ENCODE data around the gene SEMA6B. TPM values are rescaled to one million over a fixed set of nuclear protein-coding genes. Genes with fewer than 3 reads are reported as not detected.
"Not testable (repeated sequence)": the region's sequence is repeated elsewhere in the genome, so short reads cannot be mapped to it uniquely, and the experiment has no call there.

SEMA6B gene
- total RNA-seq, 1 donor from 2014 or later: 8.3 TPM

DNA sequence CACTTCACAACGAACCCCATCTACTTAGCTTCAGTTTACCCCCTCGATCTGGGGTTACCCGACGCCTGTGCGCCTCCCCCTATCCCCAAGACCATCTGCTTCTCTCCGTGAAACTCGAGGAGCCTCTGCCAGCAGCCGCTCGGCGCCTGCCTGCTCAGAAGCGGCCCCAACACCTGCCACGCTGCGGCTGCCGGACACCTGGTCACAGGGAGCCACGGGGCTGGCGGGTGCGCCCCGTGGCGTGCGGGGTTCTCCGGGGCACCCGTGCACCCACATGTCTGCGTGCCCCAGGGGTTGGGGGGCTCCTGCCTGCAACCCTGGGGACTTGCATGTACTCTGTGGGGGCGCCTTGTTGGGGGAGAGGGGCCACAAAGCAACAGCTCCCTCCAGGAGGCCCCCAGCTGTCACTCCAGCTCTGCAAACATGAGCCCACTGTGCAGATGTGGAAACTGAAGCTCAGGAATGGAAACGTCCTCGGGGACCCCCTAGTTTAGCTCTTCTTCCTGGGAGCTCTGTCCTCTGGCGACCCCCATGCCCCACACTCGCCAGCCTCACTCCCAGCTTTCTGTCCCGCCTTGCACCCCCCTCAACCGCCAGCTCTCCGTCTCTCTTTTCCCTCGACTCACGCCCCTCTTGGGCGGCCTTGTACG lies 7.0 kb upstream of the SEMA6B start:
- H3K27me3 ChIP-seq: no peaks in the 10 kb centered on the region
- intact Hi-C loops (cut with DNase I): no loop called here
- TF ChIP-seq POLR2A (IDR thresholded peaks at IDR 0.05) (no peak), POLR2AphosphoS5 (IDR thresholded peaks at IDR 0.05; ENCODE audit: insufficient read depth in 1 of 2, low read depth in 1 of 2) (no peak)
- TF ChIP-seq, protein P1, sequence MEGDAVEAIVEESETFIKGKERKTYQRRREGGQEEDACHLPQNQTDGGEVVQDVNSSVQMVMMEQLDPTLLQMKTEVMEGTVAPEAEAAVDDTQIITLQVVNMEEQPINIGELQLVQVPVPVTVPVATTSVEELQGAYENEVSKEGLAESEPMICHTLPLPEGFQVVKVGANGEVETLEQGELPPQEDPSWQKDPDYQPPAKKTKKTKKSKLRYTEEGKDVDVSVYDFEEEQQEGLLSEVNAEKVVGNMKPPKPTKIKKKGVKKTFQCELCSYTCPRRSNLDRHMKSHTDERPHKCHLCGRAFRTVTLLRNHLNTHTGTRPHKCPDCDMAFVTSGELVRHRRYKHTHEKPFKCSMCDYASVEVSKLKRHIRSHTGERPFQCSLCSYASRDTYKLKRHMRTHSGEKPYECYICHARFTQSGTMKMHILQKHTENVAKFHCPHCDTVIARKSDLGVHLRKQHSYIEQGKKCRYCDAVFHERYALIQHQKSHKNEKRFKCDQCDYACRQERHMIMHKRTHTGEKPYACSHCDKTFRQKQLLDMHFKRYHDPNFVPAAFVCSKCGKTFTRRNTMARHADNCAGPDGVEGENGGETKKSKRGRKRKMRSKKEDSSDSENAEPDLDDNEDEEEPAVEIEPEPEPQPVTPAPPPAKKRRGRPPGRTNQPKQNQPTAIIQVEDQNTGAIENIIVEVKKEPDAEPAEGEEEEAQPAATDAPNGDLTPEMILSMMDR (IDR thresholded peaks at IDR 0.05): no peak
- H3K4me1 ChIP-seq: no peaks in the 10 kb centered on the region
- no peaks in the 10 kb centered on the region for H3K9me3 ChIP-seq
- no peak overlapping the region for H3K27ac ChIP-seq
- no peaks in the 10 kb centered on the region for H3K36me3 ChIP-seq
- DNase-seq (ENCODE audit: extremely low spot score in 2 of 2): no peak
- no peak overlapping the region for H3K4me3 ChIP-seq

DNA sequence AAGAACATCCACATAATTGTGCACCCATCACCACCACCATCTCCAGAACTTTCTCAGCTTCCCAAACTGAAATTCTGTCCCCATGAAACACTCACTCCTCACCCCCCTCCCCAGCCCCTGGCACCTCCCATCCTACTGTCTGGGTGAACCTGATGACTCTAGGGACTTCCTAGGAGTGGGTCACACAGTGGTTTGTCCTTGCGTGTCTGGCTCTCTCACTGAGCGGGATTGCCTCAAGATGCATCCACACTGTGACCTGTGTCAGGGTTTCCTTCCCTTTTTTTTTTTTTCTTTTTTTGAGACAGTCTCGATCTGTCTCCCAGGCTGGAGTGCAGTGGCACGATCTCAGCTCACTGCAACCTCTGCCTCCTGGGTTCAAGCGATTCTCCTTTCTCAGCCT lies 4.1 kb upstream of the SEMA6B start:
- H3K4me3 ChIP-seq; H3K27me3 ChIP-seq; DNase-seq (ENCODE audit: extremely low spot score in 2 of 2); H3K4me1 ChIP-seq; H3K27ac ChIP-seq; intact Hi-C loops (cut with DNase I); H3K36me3 ChIP-seq; H3K9me3 ChIP-seq: not testable (repeated sequence)

DNA sequence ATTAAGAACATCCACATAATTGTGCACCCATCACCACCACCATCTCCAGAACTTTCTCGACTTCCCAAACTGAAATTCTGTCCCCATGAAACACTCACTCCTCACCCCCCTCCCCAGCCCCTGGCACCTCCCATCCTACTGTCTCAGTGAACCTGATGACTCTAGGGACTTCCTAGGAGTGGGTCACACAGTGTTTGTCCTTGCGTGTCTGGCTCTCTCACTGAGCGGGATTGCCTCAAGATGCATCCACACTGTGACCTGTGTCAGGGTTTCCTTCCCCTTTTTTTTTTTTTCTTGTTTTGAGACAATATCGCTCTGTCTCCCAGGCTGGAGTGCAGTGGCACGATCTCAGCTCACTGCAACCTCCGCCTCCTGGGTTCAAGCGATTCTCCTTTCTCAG lies 2.6 kb upstream of the SEMA6B start:
- H3K9me3 ChIP-seq; DNase-seq (ENCODE audit: extremely low spot score in 2 of 2); H3K27ac ChIP-seq; H3K27me3 ChIP-seq; H3K36me3 ChIP-seq; H3K4me3 ChIP-seq; intact Hi-C loops (cut with DNase I); H3K4me1 ChIP-seq: not testable (repeated sequence)

DNA sequence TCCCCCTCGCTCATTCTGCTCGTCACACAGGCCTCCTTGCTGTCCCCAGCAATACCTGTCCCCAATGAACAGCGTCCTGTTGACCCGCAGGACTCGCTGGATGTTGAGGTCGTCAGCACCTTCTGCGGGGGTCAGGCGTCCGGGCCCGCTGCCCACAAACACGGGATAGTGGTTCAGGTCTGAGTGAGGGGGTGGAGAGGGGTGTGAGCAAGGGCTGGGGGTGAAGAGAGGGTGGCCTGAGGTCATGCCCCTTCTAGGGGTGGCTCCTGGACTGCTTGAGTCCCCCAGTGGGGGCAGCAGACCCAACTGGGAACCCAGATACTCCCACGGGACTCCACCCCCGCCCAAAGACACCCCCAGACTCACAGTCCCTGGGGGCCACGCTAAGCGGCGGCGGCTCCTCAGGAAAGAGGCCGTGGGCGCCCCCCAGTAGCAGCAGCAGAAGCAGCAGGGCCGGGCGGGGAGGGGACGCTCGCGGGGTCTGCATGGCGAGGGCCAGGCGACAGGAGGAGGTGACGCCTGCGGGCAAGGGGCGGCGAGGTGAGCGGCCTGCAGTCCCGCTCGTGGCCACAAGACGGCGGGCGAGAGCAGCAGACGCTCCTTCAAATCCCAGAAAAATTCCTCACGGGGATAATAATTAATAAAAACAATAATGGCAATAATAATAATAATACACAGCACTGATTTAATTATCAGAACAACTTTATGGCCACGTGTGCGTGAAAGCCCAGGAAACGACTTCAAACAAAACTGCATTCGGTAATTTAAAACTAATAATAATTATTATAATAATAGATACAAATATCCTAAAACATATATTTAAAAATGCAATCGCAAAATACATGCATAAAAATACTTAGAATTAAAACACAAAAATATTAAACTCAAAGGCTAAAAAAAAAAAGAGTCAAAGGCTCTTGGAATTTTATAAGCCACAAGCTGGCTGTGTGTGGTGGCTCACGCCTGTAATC lies 1.2 kb downstream of the SEMA6B start:
- H3K27me3 ChIP-seq: no peaks in the 10 kb centered on the region
- intact Hi-C loops (cut with DNase I): no loop called here
- peak overlapping the region in 1 of 2 donors; percentile 25 for H3K4me3 ChIP-seq
- DNase-seq (ENCODE audit: extremely low spot score in 2 of 2): no peak
- H3K36me3 ChIP-seq: no peaks in the 10 kb centered on the region
- no peak overlapping the region for H3K27ac ChIP-seq
- no peaks in the 10 kb centered on the region for H3K9me3 ChIP-seq
- no peaks in the 10 kb centered on the region for H3K4me1 ChIP-seq
- TF ChIP-seq POLR2AphosphoS5 (IDR thresholded peaks at IDR 0.05; ENCODE audit: insufficient read depth in 1 of 2, low read depth in 1 of 2) (peak in 1 of 2 donors; percentile 23), POLR2A (IDR thresholded peaks at IDR 0.05) (no peak)
- TF ChIP-seq, protein P1 (IDR thresholded peaks at IDR 0.05): peak; percentile 74 to 95 (median 89)

DNA sequence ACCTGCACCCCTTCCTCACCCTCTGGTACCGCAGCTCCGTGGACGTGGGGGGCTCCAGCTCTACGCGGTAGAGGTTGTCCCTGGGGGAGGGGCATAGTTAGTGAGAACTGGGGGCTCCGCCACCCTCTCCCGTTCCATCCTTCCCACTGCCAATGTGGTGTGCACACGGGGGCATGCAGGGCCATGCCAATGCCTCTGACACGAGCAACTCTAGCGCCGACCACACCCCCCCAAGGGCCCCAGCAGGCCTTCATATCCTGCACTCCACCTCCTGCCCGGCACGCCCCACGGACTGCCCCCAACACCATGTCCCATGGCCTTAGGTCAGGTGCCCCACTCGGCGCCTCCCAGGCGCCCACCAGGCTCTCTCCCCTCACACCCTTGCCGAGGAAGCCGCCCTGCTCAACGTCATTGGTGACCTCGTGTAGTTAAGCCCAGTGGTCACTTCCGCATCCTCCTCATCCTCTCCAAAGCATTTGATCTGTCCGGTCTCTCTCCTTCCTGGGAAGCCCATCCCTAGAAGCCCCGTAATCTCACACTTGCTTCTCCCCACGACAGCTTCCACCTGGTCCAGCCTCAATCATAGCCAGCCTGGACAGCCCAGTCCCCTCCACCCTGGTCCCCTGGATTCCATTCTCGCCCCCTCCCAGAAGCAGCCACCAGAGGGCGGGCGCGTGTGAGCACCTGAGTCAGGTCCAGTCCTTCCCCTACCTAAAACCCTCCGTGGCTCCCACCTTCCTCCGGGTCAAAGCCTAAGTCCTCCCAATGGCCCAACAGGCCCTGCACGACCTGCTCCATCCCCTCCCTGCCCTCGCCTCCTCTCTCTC lies 2.1 kb downstream of the SEMA6B start:
- intact Hi-C loops (cut with DNase I): no loop called here
- H3K27ac ChIP-seq: no peak overlapping the region

More for the DNA sequence above, 2.1 kb downstream of the SEMA6B start:
- Histone ChIP-seq H3K4me1 (no peaks in the 10 kb centered on the region), H3K4me3 (no peak overlapping the region), H3K27me3 (no peaks in the 10 kb centered on the region), H3K36me3 (no peaks in the 10 kb centered on the region), H3K9me3 (no peaks in the 10 kb centered on the region)
- TF ChIP-seq POLR2A (IDR thresholded peaks at IDR 0.05) (no peak), POLR2AphosphoS5 (IDR thresholded peaks at IDR 0.05; ENCODE audit: insufficient read depth in 1 of 2, low read depth in 1 of 2) (no peak)
- TF ChIP-seq, protein P1 (IDR thresholded peaks at IDR 0.05): no peak
- no peak for DNase-seq (ENCODE audit: extremely low spot score in 2 of 2)
